Stimulated activated CD8-positive, alpha-beta memory T cell treated with anti-CD3 and anti-CD28 coated beads, Interleukin-7, amount 100 ng/mL, for 4 hours (primary cell): Measurements from ENCODE around the gene TBC1D24.

Source experiments
- DNase-seq, 2 donors: peaks; one replicate each; pipeline ENCODE4 v3.0.0-alpha.2; 2020; ENCODE audit warnings: low read depth in 2 of 2

TBC1D24 gene

GRCh38 chr16:2499454-2499853, 24.5 kb downstream of the TBC1D24 start:
- DNase-seq = no peak

GRCh38 chr16:2499890-2500429, 25.0 kb downstream of the TBC1D24 start:
- no peak for DNase-seq

DNA sequence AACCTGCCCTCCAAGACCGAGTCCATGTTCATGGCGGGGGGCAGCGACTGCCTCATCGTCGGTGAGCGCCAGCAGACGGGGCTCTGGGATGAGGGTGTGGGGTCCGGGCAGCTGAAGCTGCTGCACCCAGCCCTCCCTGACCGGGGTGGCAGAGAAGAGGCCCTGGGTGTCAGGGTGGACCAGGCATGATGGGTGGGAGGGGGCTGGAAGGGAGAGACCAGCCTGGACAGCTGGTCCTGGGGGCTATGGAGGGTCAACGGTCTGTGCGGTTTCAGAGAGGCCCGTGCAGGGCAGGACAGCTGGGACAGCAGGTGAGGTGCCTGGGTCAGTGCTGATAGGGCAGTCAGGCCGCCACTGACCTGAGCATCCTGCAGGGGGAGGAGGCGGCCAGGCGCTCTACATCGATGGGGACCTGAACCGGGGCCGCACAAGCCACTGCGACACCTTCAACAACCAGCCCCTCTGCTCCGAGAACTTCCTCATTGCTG, 25.5 kb downstream of the TBC1D24 start:
- no peak for DNase-seq

GRCh38 chr16:2500918-2501750, 26.2 kb downstream of the TBC1D24 start:
- peak; percentile 56 to 67 for DNase-seq

GRCh38 chr16:2501946-2502895, 27.3 kb downstream of the TBC1D24 start:
- DNase-seq = no peak

DNA sequence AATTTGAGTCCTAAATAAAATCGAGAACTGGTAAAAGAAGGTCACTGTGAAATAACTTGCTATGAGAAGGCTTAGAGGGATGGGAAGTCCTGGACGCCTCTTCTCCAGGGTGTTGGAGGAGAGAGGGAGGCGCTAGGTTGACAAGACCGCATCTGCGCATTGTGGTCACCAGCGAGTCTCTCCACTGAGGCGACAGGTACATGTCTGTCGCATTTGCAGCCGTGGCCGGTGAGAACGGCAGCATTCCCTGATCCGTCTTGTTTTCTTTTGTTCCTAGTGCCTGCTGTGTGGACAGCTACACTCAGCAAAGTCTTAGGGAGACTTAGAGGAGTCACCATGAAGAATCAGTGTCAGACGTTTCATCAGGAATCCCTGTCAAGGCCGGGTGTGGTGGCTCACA, 30.8 kb downstream of the TBC1D24 start:
- no peak for DNase-seq

DNA sequence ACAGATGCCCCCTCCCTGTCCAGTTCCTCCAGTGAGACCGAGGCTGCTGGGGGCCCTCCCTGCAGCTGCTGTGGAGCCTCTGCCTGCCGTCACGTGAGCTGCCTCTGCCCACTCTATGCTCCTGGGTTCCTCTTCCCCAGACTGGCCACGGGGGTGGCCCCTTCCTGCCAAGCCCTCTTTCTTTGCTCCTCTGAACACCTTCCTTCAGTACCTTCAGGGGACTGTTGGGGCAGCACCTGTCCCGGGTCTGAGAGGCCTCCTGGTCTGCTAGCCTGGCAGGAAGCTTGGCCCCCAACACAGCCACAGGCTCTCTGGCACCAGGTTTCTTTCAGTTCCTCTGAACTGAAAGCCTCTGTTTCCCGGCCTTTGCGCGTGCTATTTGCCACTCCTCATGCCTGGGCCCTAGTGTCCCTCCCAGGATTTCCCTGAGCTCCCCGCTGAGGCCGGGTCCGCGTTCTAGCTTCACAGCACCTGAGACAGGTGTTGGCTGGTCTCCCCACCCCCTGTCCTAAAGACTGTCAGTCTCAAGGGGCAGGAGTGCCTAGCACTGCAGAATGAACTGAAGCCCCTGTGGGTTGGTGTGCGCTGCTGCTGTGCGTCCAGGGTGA, 32.2 kb downstream of the TBC1D24 start:
- DNase-seq = no peak

DNA sequence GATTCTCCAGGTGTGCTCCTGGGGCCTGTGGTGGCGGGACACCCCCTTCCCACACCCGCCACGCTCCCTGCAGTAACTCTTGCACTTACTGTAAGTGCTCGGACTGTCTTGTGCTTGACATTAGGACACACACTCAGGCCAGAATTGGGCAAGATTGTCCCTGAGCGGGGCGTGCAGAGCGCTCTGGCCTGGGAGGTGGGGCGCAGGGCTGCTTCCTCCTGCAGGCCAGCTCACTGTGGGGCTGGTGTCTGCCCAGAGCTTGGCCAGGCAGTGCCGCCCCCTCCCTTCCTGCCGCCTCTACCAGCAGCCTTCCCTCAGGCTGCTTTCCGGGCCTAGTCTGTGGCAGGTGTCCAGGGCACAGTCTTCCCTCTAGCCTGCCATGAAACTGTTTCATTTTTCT, 32.7 kb downstream of the TBC1D24 start:
- DNase-seq = no peak

DNA sequence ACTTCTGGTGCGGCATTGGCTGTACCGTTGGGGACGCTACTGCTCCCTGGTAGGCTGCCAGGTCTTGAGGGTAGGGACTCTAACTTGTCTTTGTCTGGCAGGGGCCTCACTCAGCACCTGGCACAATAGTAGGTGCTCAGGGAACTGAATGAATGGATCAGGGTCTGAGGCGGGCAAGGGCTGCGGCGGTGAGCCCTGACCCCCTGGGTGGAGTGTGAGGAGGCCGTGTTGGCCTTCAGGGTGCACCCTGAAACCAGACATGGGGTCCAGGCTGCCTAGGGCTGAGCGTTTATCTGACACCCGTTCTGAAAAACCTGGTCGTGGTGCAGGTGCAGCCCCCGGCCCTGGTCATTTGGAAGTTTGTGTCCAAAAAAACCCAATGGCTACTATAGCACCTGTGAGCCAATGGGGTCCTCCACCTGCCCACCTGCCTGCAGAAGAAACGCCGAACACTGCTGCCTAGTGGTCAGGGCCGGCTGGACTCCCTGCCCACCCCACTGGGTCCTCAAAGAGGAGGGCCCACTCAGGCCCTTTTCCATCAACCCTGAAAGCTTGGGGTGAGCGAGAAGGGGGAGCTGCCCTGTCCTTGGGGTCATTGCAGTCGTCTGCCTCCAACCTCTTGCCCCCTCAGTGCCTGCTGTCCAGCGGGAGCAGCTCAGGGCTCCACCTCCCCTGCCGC, 33.9 kb downstream of the TBC1D24 start:
- DNase-seq = no peak

- no peak for DNase-seq
Measured at GRCh38 chr16:2511128-2511800, 36.3 kb downstream of the TBC1D24 start.

DNA sequence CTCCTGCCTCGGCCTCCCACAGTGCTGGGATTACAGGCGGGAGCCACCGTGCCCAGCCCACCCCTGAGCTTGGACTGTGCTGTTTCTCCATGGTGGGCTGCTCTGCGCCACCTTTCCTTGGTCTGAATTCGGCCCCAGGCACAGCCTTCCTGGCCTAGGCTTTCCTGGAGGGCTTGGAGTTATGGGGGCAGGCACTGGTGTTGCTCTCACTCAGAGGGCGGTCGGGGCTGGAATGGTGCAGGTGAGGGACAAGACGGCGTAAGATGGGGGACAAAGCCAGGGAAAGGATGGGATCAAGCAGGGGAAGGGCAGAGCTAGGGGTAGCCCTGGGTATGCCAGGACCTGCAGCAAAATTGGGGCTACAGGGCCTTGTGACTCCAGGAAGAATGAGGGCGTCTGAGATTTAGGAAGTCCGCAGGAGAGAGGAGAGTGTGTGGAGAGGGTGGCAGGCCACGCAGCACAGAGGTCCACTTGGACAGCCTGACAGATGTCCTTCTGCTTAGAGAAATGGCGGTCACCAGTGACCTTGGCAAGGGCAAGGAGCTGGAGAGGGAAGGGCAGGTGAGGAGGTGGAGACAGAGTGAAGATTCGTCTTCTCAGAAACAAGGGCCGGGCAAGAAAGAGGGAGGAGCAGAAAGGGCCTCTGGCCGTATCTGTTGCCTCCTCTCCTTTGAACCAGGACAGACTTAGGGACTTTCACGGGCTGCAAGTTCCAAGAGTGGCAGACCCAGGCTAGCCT, 37.2 kb downstream of the TBC1D24 start:
- no peak for DNase-seq

DNA sequence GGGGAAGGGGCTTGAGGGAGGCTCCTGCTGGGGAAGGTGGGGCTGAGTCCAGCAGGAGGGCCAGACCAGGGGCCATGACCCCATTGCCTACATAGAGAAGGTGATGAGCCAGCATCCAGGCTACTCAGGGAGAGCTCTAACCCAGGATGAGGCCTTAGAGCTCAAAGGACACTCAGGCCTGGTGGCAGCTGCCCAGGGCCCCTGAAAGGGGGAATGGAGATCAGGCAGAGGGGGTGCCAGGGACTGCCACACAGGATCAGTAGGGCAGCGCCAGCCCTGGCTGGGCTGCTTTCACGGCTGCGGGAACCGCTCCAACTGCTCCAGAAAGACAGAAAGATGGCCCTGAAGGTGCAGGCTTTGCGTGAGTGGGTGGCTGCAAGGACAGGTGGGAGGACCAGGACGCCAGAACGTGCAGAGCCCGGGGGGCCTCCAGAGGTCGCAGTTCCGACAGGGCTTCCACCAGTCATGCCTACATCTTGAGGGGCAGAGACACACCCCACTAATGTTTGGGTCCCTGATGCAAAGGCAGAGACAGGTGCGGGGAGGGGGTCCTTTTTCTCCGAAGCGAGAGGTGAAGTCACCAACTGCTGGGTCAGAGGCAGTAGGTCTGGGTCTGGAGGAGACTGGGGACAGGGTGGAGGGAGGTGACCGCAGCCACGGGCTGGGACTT, 37.9 kb downstream of the TBC1D24 start:
- no peak for DNase-seq

GRCh38 chr16:2513405-2514332, 38.7 kb downstream of the TBC1D24 start, which contains the start of gene ATP6V0C:
TSS of gene ATP6V0C (plus strand) at chr16:2513952. CDS start at chr16:2514104, 152 bp downstream.
- DNase-seq = peak; percentile 77 to 86

DNA sequence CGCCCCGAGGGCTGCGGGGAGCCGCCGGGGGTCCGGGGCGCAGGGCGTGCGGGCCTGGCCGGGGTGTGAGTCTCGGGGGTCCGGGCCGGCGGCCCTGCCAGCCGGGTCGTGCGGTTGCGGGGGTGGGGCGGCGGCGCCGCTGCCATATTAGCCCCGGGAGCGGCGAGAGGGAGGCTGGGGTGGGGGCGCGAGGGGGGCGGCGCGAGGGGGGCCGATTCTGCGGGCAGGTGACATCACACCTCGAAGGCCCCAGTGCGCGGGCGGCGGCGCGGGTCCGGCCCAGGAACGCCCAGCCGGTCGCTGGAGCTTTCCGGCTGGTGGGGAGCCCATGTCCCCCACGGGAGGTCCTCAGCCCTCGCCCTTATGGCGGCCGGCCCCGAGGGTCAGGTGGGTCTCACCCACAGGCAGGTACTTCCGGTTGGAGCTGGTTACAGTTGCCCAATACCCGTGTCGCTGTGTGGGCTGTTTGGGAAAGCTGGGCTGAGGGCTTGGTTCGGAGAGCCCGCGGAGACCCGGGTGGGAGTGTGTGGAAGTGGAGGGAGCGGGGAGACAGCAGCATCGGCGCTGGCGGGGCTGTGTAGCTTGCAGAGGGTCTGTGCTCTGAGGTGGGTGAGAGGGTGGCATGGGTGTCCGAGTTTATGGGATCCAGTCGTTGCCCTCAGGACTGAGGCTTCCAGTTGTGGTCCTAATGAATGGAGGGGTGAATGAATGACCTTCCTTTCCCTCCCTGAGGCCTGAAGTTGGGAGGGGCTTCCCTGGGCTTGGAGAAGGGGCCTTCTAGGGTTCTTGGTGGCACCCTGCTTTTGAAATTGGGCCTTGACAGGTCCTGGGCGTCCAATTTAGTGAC, 39.6 kb downstream of the TBC1D24 start:
- peak in 1 of 2 donors; percentile 49 for DNase-seq

- no peak for DNase-seq
Measured at GRCh38 chr16:2515180-2515851, 40.4 kb downstream of the TBC1D24 start.

DNA sequence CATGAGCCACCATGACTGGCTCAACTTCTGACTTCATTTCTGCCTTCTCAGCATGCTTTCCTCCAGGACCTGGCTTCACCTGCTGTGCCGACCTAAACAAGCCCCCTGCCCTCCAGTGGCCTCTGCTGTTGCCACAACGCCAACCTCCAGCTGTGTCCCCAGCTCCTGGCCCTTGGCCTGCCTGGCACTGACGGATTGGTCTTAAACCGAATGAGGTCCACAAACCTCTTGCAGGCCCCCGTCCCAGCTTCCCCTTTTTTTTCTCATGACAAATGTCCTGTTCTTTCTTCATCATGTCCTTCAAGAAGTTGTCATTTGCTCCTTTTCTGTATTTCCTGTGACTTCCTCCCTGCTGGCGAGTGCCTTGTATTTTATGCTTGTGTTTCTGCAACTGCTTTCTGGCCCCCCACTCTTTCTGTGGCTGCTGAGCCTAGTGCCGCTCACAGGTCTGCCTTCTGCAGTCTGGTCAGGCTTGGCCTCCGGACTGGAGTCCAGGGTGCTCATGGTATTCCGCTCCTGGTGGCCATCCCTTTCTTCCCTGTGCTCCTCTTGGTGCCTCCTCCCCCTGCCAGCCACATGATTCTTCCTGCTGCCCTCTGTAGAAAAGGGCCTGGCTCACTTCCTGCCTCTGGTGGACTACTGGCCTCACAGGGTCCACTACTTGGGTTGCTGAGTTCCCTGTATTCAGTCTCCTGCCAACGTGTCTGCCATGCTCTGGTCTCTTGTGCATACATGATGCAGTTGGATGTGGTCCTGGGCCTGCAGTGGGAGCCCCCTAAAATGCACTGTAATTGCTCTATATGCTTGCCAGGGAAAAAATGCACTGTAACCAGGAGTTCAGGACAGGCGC, 41.7 kb downstream of the TBC1D24 start:
- no peak for DNase-seq
